PC-3 (cell line): Measurements from ENCODE around the gene LRRC51. TPM values are rescaled to one million over a fixed set of nuclear protein-coding genes. Genes with fewer than 3 reads are reported as not detected.
"Not testable (repeated sequence)": the region's sequence is repeated elsewhere in the genome, so short reads cannot be mapped to it uniquely, and the experiment has no call there.

ENCODE experiments used
- ATAC-seq: fragments of 200-7000 bp; cut with Tn5 transposase; 2 replicates; pipeline ENCODE4 v1.9.1; 2020; ENCODE audit warnings: mild to moderate bottlenecking, moderate library complexity
- BruUV-seq: library from RNA; stranded (reverse); fragments of 400-500 nt; replicated peaks from 2 replicates; lab custom pipeline; 2021; lab: Mats Ljungman, UMichigan
- CTCF ChIA-PET: fragments of 300-600 bp; sonication (Branson Sonifier 250); formaldehyde crosslinking; loops from one replicate; lab custom pipeline; 2022; ENCODE audit warnings: antibody characterized with exemption; lab: Charles Lee
- POLR2A ChIA-PET: fragments of 300-600 bp; sonication (Branson Sonifier 250); formaldehyde crosslinking; loops from one replicate; lab custom pipeline; 2022; ENCODE audit warnings: antibody characterized with exemption; ENCODE audit not compliant: unreplicated experiment; lab: Charles Lee
- DNase-seq: peaks from one replicate; pipeline ENCODE4 v3.0.0-alpha.2; 2015
- H2AFZ ChIP-seq: fragments of 300-600 bp; sonication (generic); 2 replicates; pipeline ENCODE4 v1.6.0; 2016; ENCODE audit warnings: antibody characterized with exemption, low read length
- H3F3A ChIP-seq: fragments of 300-600 bp; sonication (generic); one replicate; pipeline ENCODE4 v1.6.0; 2017; ENCODE audit warnings: antibody characterized with exemption, low read length, control low read depth, mild to moderate bottlenecking; ENCODE audit not compliant: unreplicated experiment
- H3K27ac ChIP-seq: fragments of 300-600 bp; sonication (generic); 2 replicates; pipeline ENCODE4 v1.5.1; 2016; ENCODE audit warnings: mild to moderate bottlenecking, low read length
- H3K27me3 ChIP-seq: fragments of 300-600 bp; sonication (generic); 2 replicates; pipeline ENCODE4 v1.6.1; 2016; ENCODE audit warnings: low read length, mixed read lengths
- H3K36me3 ChIP-seq: fragments of 300-600 bp; sonication (generic); 2 replicates; pipeline ENCODE4 v1.6.1; 2016; ENCODE audit warnings: low read depth, mixed run types, low read length, mixed read lengths
- H3K4me1 ChIP-seq: fragments of 300-600 bp; sonication (generic); 2 replicates; pipeline ENCODE4 v1.5.1; 2016; ENCODE audit warnings: low read length; ENCODE audit not compliant: insufficient read depth
- H3K4me2 ChIP-seq: fragments of 300-600 bp; sonication (generic); 2 replicates; pipeline ENCODE4 v1.6.0; 2016; ENCODE audit warnings: low read length
- H3K4me3 ChIP-seq: fragments of 300-600 bp; sonication (generic); 2 replicates; pipeline ENCODE4 v1.5.1; 2016; ENCODE audit warnings: mild to moderate bottlenecking, low read length, mixed read lengths
- H3K79me2 ChIP-seq: fragments of 300-600 bp; sonication (generic); 2 replicates; pipeline ENCODE4 v1.6.1; 2017; ENCODE audit warnings: low read length, mixed read lengths
- H3K9ac ChIP-seq: fragments of 300-600 bp; sonication (generic); 2 replicates; pipeline ENCODE4 v1.6.0; 2016; ENCODE audit warnings: mild to moderate bottlenecking, low read length
- H3K9me2 ChIP-seq: fragments of 300-600 bp; sonication (generic); replicated peaks from 2 replicates; pipeline ENCODE4 v1.6.1; 2016; ENCODE audit warnings: mixed run types, low read length, mixed read lengths
- H3K9me3 ChIP-seq: fragments of 300-600 bp; sonication (generic); 2 replicates; pipeline ENCODE4 v1.6.1; 2016; ENCODE audit warnings: low read length, mixed read lengths
- H4K20me1 ChIP-seq: fragments of 300-600 bp; sonication (generic); 2 replicates; pipeline ENCODE4 v1.6.1; 2016; ENCODE audit warnings: low read length, mixed read lengths
- EZH2 ChIP-seq: fragments of 300-600 bp; sonication (generic); IDR thresholded peaks from one replicate; pipeline ENCODE4 v1.6.1; 2017; ENCODE audit warnings: antibody characterized with exemption, mild to moderate bottlenecking, low read length; ENCODE audit not compliant: unreplicated experiment
- EZH2phosphoT487 ChIP-seq: fragments of 300-600 bp; sonication (generic); IDR thresholded peaks from 2 replicates; pipeline ENCODE4 v1.6.1; 2018; ENCODE audit warnings: mild to moderate bottlenecking, antibody characterized with exemption, low read length, borderline replicate concordance
- intact Hi-C: fragments of 100-400 bp; cut with micrococcal nuclease; formaldehyde crosslinking; loops from 2 replicates; pipeline ENCODE4 v1.9.0; 2023
- total RNA-seq: library from RNA; depleted of rRNA; stranded (reverse); fragments of >200 nt; gene quantifications from 2 replicates; pipeline ENCODE4 v1.2.3, GENCODE V29; 2014
- TF ChIP-seq, protein P1 (sequence below): fragments of 300-600 bp; sonication (generic); conservative IDR thresholded peaks from 2 replicates; pipeline ENCODE4 v1.5.1; 2017; ENCODE audit warnings: antibody characterized with exemption, low read depth, mild to moderate bottlenecking, low read length

The LRRC51 gene
- total RNA-seq, 1 experiment from 2014 or later, result 5.8 TPM

DNA sequence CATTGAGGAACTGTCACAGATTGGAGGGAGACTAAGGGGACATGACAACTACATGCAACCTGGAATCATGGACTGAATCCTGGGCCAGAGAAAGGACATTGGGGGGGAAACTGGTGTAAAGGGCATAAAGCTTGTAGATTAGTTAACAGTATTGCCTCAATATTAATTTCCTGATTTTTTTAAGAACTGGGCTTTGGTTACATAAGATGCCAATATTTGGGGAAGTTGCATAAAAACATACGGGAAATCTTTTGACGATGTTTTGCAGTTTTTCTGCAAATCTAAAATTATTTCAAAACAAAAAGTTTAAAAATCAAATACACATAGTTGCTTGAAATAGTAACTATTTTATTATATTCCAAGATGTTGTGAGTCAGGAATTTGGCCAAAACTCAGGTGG, 52.0 kb downstream of the LRRC51 start:
- Histone ChIP-seq H3K79me2 (no peaks in the 10 kb centered on the region), H3K4me2 (no peak overlapping the region), H3K27ac (no peak overlapping the region), H2AFZ (no peak overlapping the region), H3K9ac (no peak overlapping the region), H3K27me3 (no peaks in the 10 kb centered on the region), H3K4me3 (no peak overlapping the region), H3K4me1 (no peaks in the 10 kb centered on the region), H3K36me3 (no peaks in the 10 kb centered on the region), H3K9me2 (no peaks in the 10 kb centered on the region), H3F3A (no peaks in the 10 kb centered on the region), H4K20me1 (no peaks in the 10 kb centered on the region), H3K9me3 (peaks cover 2% of the 10 kb centered on the region; the same call in 1 of the 2 replicates)
- DNase-seq (no peak), ATAC-seq (no peak)
- intact Hi-C loops, result no loop called here
- ChIA-PET CTCF (no interaction called here), POLR2A (no interaction called here)
- TF ChIP-seq EZH2phosphoT487 (no peak), EZH2 (no peak)
- TF ChIP-seq, protein P1, sequence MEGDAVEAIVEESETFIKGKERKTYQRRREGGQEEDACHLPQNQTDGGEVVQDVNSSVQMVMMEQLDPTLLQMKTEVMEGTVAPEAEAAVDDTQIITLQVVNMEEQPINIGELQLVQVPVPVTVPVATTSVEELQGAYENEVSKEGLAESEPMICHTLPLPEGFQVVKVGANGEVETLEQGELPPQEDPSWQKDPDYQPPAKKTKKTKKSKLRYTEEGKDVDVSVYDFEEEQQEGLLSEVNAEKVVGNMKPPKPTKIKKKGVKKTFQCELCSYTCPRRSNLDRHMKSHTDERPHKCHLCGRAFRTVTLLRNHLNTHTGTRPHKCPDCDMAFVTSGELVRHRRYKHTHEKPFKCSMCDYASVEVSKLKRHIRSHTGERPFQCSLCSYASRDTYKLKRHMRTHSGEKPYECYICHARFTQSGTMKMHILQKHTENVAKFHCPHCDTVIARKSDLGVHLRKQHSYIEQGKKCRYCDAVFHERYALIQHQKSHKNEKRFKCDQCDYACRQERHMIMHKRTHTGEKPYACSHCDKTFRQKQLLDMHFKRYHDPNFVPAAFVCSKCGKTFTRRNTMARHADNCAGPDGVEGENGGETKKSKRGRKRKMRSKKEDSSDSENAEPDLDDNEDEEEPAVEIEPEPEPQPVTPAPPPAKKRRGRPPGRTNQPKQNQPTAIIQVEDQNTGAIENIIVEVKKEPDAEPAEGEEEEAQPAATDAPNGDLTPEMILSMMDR, result no peak
- BruUV-seq, result no TSS peak

DNA sequence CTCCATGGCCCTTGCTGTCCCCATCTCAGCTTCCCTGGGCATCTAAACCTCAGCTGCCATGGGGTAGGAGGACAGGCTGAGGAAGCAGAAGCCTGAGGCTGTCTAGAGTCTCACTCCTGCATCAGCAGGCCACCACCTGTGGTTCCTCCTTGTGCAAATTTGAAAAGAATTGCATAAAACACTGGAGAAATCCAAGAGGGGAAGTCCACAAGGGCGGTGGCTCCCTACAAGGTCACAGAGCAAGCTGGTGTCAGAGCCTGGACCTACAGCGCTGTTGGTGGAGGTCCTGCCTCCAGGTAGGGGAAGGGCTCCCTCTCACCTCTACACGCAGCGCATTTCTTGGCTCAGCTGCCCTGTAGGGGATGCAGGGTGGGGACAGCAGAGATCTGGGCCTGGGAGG, 54.8 kb downstream of the LRRC51 start, which contains the start of gene FOLR3:
FOLR3 (plus strand) TSS at position 253 of the 400 bp plus-strand sequence. CDS start 228 bp downstream, outside the sequence.
- intact Hi-C loops, H3K4me1 ChIP-seq, H2AFZ ChIP-seq, BruUV-seq, H3F3A ChIP-seq, H3K9me2 ChIP-seq, H3K27ac ChIP-seq, H4K20me1 ChIP-seq, CTCF ChIA-PET, H3K9me3 ChIP-seq, H3K4me3 ChIP-seq, H3K9ac ChIP-seq, ATAC-seq, H3K27me3 ChIP-seq, H3K79me2 ChIP-seq, DNase-seq, H3K4me2 ChIP-seq, POLR2A ChIA-PET, H3K36me3 ChIP-seq: not testable (repeated sequence)

DNA sequence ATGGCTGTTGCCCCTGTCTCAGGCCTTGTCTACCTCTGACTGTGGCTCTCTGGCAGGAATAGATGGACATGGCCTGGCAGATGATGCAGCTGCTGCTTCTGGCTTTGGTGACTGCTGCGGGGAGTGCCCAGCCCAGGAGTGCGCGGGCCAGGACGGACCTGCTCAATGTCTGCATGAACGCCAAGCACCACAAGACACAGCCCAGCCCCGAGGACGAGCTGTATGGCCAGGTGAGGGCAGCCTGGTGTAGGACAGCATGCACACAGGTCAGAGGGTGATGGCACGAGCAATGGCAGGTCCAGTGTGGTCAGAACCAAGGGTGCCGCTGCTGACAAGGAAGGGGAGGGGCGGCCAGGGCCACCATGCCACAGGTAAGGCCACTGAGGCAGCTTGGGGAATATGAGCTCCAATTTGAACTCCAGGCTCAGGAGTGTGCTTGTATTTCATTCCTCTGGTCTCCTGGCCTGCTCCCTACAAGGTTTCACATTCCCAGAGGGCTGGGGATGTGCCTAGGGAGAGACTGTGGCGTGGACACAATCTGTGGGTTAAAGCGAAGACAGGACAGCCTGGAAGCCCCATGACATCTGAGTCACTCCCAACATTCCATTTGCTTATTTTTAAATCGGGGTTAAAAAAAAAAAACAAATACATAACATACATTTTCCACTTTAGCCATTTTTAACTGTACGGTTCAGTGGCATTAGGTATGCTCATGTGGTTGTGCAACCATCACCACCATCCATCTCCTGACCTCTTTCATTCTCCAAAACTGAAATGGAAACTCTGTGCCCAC, 55.4 kb downstream of the LRRC51 start:
- POLR2A ChIA-PET, result no interaction called here
- Histone ChIP-seq H3K4me1 (0 out of 2 replicates have a peak, but pooled peaks cover 6% of the 10 kb centered on the region), H2AFZ (no peak overlapping the region), H3K9ac (no peak overlapping the region), H3K27ac (no peak overlapping the region), H3K4me3 (no peak overlapping the region), H3K27me3 (no peaks in the 10 kb centered on the region), H3K79me2 (no peaks in the 10 kb centered on the region), H3K36me3 (no peaks in the 10 kb centered on the region), H3K4me2 (no peak overlapping the region), H4K20me1 (no peaks in the 10 kb centered on the region), H3K9me3 (no peaks in the 10 kb centered on the region), H3K9me2 (no peaks in the 10 kb centered on the region), H3F3A (no peaks in the 10 kb centered on the region)
- no peak for DNase-seq
- intact Hi-C loops, result no loop called here
- BruUV-seq, result no TSS peak
- TF ChIP-seq EZH2phosphoT487 (no peak), EZH2 (no peak)
- TF ChIP-seq, protein P1, result no peak
- CTCF ChIA-PET, result no interaction called here
- ATAC-seq, result no peak
